ENCODE measurements around the gene BPHL. TPM values are rescaled to one million over a fixed set of nuclear protein-coding genes. Genes with fewer than 3 reads are reported as not detected.
"Not testable (repeated sequence)": the region's sequence is repeated elsewhere in the genome, so short reads cannot be mapped to it uniquely, and the experiment has no call there.

The BPHL gene
- total RNA-seq, 1 experiment from 2014 or later = 48.7 TPM

GRCh38 chr6:3196770-3197169 is 78.3 kb downstream of the BPHL start:
- Histone ChIP-seq H3K56ac (ENCODE audit: insufficient read length, low read depth, low read length) (no peak overlapping the region), H2BK12ac (ENCODE audit: insufficient read length, low read depth, low read length) (no peak overlapping the region), H3K4me1 (ENCODE audit: insufficient read depth, low read length) (peaks cover 12% of the 10 kb centered on the region), H3K23ac (ENCODE audit: insufficient read length, low read depth, low read length) (no peak overlapping the region), H2BK120ac (ENCODE audit: low read depth, low read length, poor library complexity, severe bottlenecking) (no peak overlapping the region), H4K91ac (ENCODE audit: insufficient read length, low read depth, low read length) (no peak overlapping the region), H3K27me3 (ENCODE audit: insufficient read depth, low read length) (no peaks in the 10 kb centered on the region), H3K4ac (ENCODE audit: low read depth, low read length) (no peak overlapping the region), H2AK5ac (ENCODE audit: insufficient read length, low read length) (no peak overlapping the region), H3K18ac (ENCODE audit: insufficient read length, low read depth, low read length) (no peak overlapping the region), H2BK20ac (ENCODE audit: low read depth, low read length, poor library complexity, severe bottlenecking) (no peak overlapping the region), H3K14ac (ENCODE audit: insufficient read depth, low read length) (no peak overlapping the region), H4K8ac (replicated peaks; ENCODE audit: insufficient read length, low read depth, low read length) (no peak overlapping the region), H2BK15ac (ENCODE audit: low read depth, low read length) (no peak overlapping the region), H4K5ac (ENCODE audit: insufficient read length, low read depth, low read length) (no peak overlapping the region), H3K9ac (ENCODE audit: extremely low read depth, insufficient read length, low read length) (no peak overlapping the region), H3K9me3 (ENCODE audit: control insufficient read depth, low read depth, low read length) (no peaks in the 10 kb centered on the region), H4K20me1 (ENCODE audit: control insufficient read depth, insufficient read depth, insufficient read length) (no peaks in the 10 kb centered on the region), H3T11ph (ENCODE audit: low read length) (no peak overlapping the region), H3K79me1 (ENCODE audit: insufficient read depth, low read depth, low read length, poor library complexity, severe bottlenecking) (no peaks in the 10 kb centered on the region), H3K79me2 (ENCODE audit: insufficient read depth, low read length) (no peaks in the 10 kb centered on the region), H3K27ac (ENCODE audit: insufficient read length, low read depth, low read length) (no peak overlapping the region), H2BK5ac (ENCODE audit: insufficient read length, low read length) (no peak overlapping the region), H3K4me2 (ENCODE audit: insufficient read depth, insufficient read length, low read length) (no peak overlapping the region), H2AFZ (ENCODE audit: low read length) (no peak overlapping the region), H3K23me2 (ENCODE audit: insufficient read length, low read depth, low read length, poor library complexity, severe bottlenecking) (no peaks in the 10 kb centered on the region)
- no peaks in the 10 kb centered on the region for H3K27me3 Mint-ChIP-seq (ENCODE audit: low read depth)
- H3K4me1 Mint-ChIP-seq = peaks cover 18 to 19% of the 10 kb centered on the region in 2 experiments
- no peak for DNase-seq
- WGBS (ENCODE audit: extremely low coverage, insufficient read length, low lambda C conversion rate) = no CpG with 5 or more reads among the region's 5 CpGs
- no peak for TF ChIP-seq CTCF (conservative IDR thresholded peaks at IDR 0.05)
- no peaks in the 10 kb centered on the region for H3K36me3 Mint-ChIP-seq (ENCODE audit: insufficient read depth in 1 of 3, low read depth in 3 of 3)
- no peak overlapping the region for H3K27ac Mint-ChIP-seq
- H3K9me3 Mint-ChIP-seq = peaks cover 3 to 4% of the 10 kb centered on the region in 2 experiments; a peak in 4 of 5 replicates
- no peak overlapping the region for H3K4me3 Mint-ChIP-seq

- not testable (repeated sequence) for H3K36me3 Mint-ChIP-seq (ENCODE audit: insufficient read depth in 1 of 3, low read depth in 3 of 3); H3K27ac Mint-ChIP-seq; H4K5ac ChIP-seq (ENCODE audit: insufficient read length, low read depth, low read length); H3K79me2 ChIP-seq (ENCODE audit: insufficient read depth, low read length); H4K8ac ChIP-seq (replicated peaks; ENCODE audit: insufficient read length, low read depth, low read length); H2BK120ac ChIP-seq (ENCODE audit: low read depth, low read length, poor library complexity, severe bottlenecking); H3K14ac ChIP-seq (ENCODE audit: insufficient read depth, low read length); H3K9ac ChIP-seq (ENCODE audit: extremely low read depth, insufficient read length, low read length); H2AFZ ChIP-seq (ENCODE audit: low read length); H3T11ph ChIP-seq (ENCODE audit: low read length); H3K27ac ChIP-seq (ENCODE audit: insufficient read length, low read depth, low read length); H3K4ac ChIP-seq (ENCODE audit: low read depth, low read length); H3K27me3 ChIP-seq (ENCODE audit: insufficient read depth, low read length); H3K9me3 Mint-ChIP-seq; H4K91ac ChIP-seq (ENCODE audit: insufficient read length, low read depth, low read length); H2BK12ac ChIP-seq (ENCODE audit: insufficient read length, low read depth, low read length); DNase-seq; H3K4me3 Mint-ChIP-seq; H3K9me3 ChIP-seq (ENCODE audit: control insufficient read depth, low read depth, low read length); H3K4me2 ChIP-seq (ENCODE audit: insufficient read depth, insufficient read length, low read length); H3K79me1 ChIP-seq (ENCODE audit: insufficient read depth, low read depth, low read length, poor library complexity, severe bottlenecking); H3K27me3 Mint-ChIP-seq (ENCODE audit: low read depth); H2BK20ac ChIP-seq (ENCODE audit: low read depth, low read length, poor library complexity, severe bottlenecking); H3K23ac ChIP-seq (ENCODE audit: insufficient read length, low read depth, low read length); H3K18ac ChIP-seq (ENCODE audit: insufficient read length, low read depth, low read length); H2AK5ac ChIP-seq (ENCODE audit: insufficient read length, low read length); H2BK15ac ChIP-seq (ENCODE audit: low read depth, low read length); H3K23me2 ChIP-seq (ENCODE audit: insufficient read length, low read depth, low read length, poor library complexity, severe bottlenecking); H3K56ac ChIP-seq (ENCODE audit: insufficient read length, low read depth, low read length); H2BK5ac ChIP-seq (ENCODE audit: insufficient read length, low read length); H4K20me1 ChIP-seq (ENCODE audit: control insufficient read depth, insufficient read depth, insufficient read length)
- peaks cover 12% of the 10 kb centered on the region for H3K4me1 ChIP-seq (ENCODE audit: insufficient read depth, low read length)
- no CpG with 5 or more reads among the region's 5 CpGs for WGBS (ENCODE audit: extremely low coverage, insufficient read length, low lambda C conversion rate)
- H3K4me1 Mint-ChIP-seq = peaks cover 19 to 20% of the 10 kb centered on the region in 2 experiments
These were observed 79.2 kb downstream of the BPHL start for GRCh38 chr6:3197734-3198133.

Data from H9 (cell line).